Cardiac muscle cell (in vitro differentiated cells and primary cell): ENCODE results near the gene TEX54. TPM values are rescaled to one million over a fixed set of nuclear protein-coding genes. Genes with fewer than 3 reads are reported as not detected.
"Not testable (repeated sequence)": the region's sequence is repeated elsewhere in the genome, so short reads cannot be mapped to it uniquely, and the experiment has no call there.

Experiments
- DNase-seq, 2 donors: peaks; one replicate each; pipeline versions ENCODE4 v3.0.0 to v3.0.0-alpha.2; 2010 to 2017; ENCODE audit warnings: low read depth in 1 of 2, low spot score in 1 of 2
- H3K27ac ChIP-seq: fragments of 200-600 bp; sonication (generic); 2 replicates; pipeline ENCODE4 v1.5.1; 2016
- H3K27me3 ChIP-seq: fragments of 200-600 bp; sonication (generic); 2 replicates; pipeline ENCODE4 v1.6.0; 2016; ENCODE audit warnings: control low read depth
- H3K36me3 ChIP-seq: fragments of 200-600 bp; sonication (generic); 2 replicates; pipeline ENCODE4 v1.5.1; 2016; ENCODE audit warnings: control low read depth
- H3K4me1 ChIP-seq: fragments of 200-600 bp; sonication (generic); 2 replicates; pipeline ENCODE4 v1.8.1; 2017; ENCODE audit warnings: low read depth, mild to moderate bottlenecking, mixed run types
- H3K4me3 ChIP-seq: fragments of 200-600 bp; sonication (generic); 2 replicates; pipeline ENCODE4 v1.5.1; 2016; ENCODE audit warnings: mild to moderate bottlenecking
- H3K9me3 ChIP-seq: fragments of 200-600 bp; sonication (generic); 2 replicates; pipeline ENCODE4 v1.5.1; 2017; ENCODE audit warnings: low read depth, mild to moderate bottlenecking, control low read depth
- CTCF ChIP-seq: IDR thresholded peaks from 2 replicates; pipeline ENCODE4 v1.5.1; 2012; ENCODE audit warnings: low read depth, mild to moderate bottlenecking, low read length
- polyA plus RNA-seq: library from polyadenylated mRNA; unstranded; fragments of >200 nt; fragmentation: Nextera tagmentation; extraction: Ambion mirVana; gene quantifications from 2 replicates; pipeline ENCODE4 v1.2.1, GENCODE V29; 2016
- total RNA-seq: library from RNA; depleted of rRNA; stranded (reverse); fragments of >200 nt; gene quantifications from 2 replicates; pipeline ENCODE4 v1.2.3, GENCODE V29; 2016

The TEX54 gene
- total and polyA plus RNA-seq, 2 experiments from 2014 or later, result 3.0 TPM; not detected in 1

- no peaks in the 10 kb centered on the region for H3K27me3 ChIP-seq
- peaks cover 9% of the 10 kb centered on the region for H3K4me1 ChIP-seq
- H3K9me3 ChIP-seq, result no peaks in the 10 kb centered on the region
- peak within 1 kb of the TSS; percentile 95 for H3K4me3 ChIP-seq
- H3K27ac ChIP-seq, result peak within 1 kb of the TSS; percentile 99
- TF ChIP-seq CTCF, result no peak
- peak; percentile 95 for DNase-seq
- H3K36me3 ChIP-seq, result no peaks in the 10 kb centered on the region
Observed at GRCh38 chr11:62839050-62839945, 6.7 kb upstream of the TEX54 start, which contains the start of gene WDR74. Gene WDR74 (minus strand): TSS chr11:62839590. CDS start chr11:62839570, 20 bp downstream.

GRCh38 chr11:62835336-62835735 is 2.7 kb upstream of the TEX54 start:
- H3K9me3 ChIP-seq, result no peaks in the 10 kb centered on the region
- peaks cover 7% of the 10 kb centered on the region for H3K4me1 ChIP-seq
- H3K36me3 ChIP-seq, result no peaks in the 10 kb centered on the region
- DNase-seq, result no peak
- H3K27ac ChIP-seq, result no peak overlapping the region
- no peak for TF ChIP-seq CTCF
- no peak overlapping the region for H3K4me3 ChIP-seq
- no peaks in the 10 kb centered on the region for H3K27me3 ChIP-seq

GRCh38 chr11:62831520-62832335 is 913 bp downstream of the TEX54 start, which contains the start of gene STX5:
Gene STX5 (minus strand): TSS chr11:62832051. CDS start chr11:62831243, 808 bp downstream.
- Histone ChIP-seq H3K27ac (peak within 1 kb of the TSS; percentile 97), H3K4me3 (peak within 1 kb of the TSS; percentile 90), H3K9me3 (no peaks in the 10 kb centered on the region), H3K36me3 (peaks cover 9% of the 10 kb centered on the region), H3K27me3 (no peaks in the 10 kb centered on the region), H3K4me1 (peaks cover 10% of the 10 kb centered on the region)
- peak; percentile 99 to 100 for DNase-seq
- no peak for TF ChIP-seq CTCF

GRCh38 chr11:62830904-62831519 is 1.6 kb downstream of the TEX54 start:
- Histone ChIP-seq H3K36me3 (peaks cover 15% of the 10 kb centered on the region), H3K4me3 (peak overlapping the region; percentile 90), H3K27ac (peak overlapping the region; percentile 97), H3K4me1 (peaks cover 10% of the 10 kb centered on the region), H3K27me3 (no peaks in the 10 kb centered on the region), H3K9me3 (no peaks in the 10 kb centered on the region)
- peak in 1 of 2 donors; percentile 85 for DNase-seq
- no peak for TF ChIP-seq CTCF

GRCh38 chr11:62828130-62828529 is 4.5 kb downstream of the TEX54 start:
- H3K4me3 ChIP-seq, DNase-seq, H3K27me3 ChIP-seq, H3K9me3 ChIP-seq, H3K27ac ChIP-seq: not testable (repeated sequence)
- H3K4me1 ChIP-seq, result peaks cover 10% of the 10 kb centered on the region
- H3K36me3 ChIP-seq, result peaks cover 43% of the 10 kb centered on the region
